ENCODE results near the gene SPOCK3.

Gene SPOCK3

GRCh38 chr4:167218022-167218608 lies 16.2 kb downstream of the SPOCK3 start:
- DNase-seq (ENCODE audit: low read depth in 1 of 2, low spot score in 1 of 2) = peak in 1 of 2 experiments; percentile 47
- in situ Hi-C loops (cut with HindIII; ENCODE audit: low pct_unique_long_range_greater_than_20kb, low sequenced_read_pairs) = no loop called here
- no peak for TF ChIP-seq JUND (IDR thresholded peaks at IDR 0.05; ENCODE audit: low read depth)

- no peak for TF ChIP-seq JUND (IDR thresholded peaks at IDR 0.05; ENCODE audit: low read depth)
- peak in 1 of 2 experiments; percentile 28 for DNase-seq (ENCODE audit: low read depth in 1 of 2, low spot score in 1 of 2)
- in situ Hi-C loops (cut with HindIII; ENCODE audit: low pct_unique_long_range_greater_than_20kb, low sequenced_read_pairs) = no loop called here
Observed at GRCh38 chr4:167216783-167217182, 17.5 kb downstream of the SPOCK3 start.

DNA sequence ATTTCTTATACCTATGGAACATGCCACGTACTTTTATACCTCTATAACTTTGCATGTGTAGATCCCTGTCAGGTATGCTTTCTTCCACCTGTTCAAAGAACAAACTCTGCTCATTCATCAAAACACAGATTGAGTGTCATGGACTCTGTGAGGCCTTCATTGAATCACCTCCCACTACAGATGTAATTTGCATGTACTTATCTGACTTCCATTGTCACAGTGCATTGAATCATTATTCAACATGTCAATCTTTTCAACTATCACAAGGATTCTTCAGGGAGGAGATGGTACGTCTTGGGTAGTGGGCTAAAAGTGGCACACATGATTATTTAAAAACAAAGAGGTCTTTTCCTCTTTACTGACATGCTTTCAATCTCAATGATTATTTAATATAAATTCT lies 24.1 kb downstream of the SPOCK3 start:
- in situ Hi-C loops (cut with HindIII; ENCODE audit: low pct_unique_long_range_greater_than_20kb, low sequenced_read_pairs) = no loop called here
- no peak for TF ChIP-seq JUND (IDR thresholded peaks at IDR 0.05; ENCODE audit: low read depth)
- DNase-seq (ENCODE audit: low read depth in 1 of 2, low spot score in 1 of 2) = no peak

GRCh38 chr4:167196344-167197012 lies 37.8 kb downstream of the SPOCK3 start:
- no peak for DNase-seq (ENCODE audit: low read depth in 1 of 2, low spot score in 1 of 2)
- no peak for TF ChIP-seq JUND (IDR thresholded peaks at IDR 0.05; ENCODE audit: low read depth)
- in situ Hi-C loops (cut with HindIII; ENCODE audit: low pct_unique_long_range_greater_than_20kb, low sequenced_read_pairs) = no loop called here

GRCh38 chr4:167190379-167190778 lies 43.9 kb downstream of the SPOCK3 start:
- in situ Hi-C loops (cut with HindIII; ENCODE audit: low pct_unique_long_range_greater_than_20kb, low sequenced_read_pairs) = no loop called here

DNA sequence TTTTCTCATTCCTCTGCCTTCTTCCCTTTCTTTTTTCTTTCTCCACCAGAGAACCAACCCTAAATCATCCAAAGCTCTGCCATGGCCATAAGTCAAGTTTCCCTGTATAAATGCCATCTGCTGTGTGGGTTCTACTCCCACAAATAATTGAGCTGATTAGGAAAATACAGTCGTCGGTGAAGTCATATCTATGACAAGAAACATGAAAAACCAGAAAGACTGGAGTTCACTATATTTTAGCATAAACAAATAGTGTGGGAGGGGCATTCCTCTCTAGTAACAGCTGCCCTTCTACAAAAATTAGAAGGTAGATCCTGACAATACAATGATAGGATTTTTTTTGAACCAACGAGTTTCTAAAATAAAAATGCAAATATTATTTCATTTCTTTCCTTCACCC lies 48.8 kb downstream of the SPOCK3 start:
- in situ Hi-C loops (cut with HindIII; ENCODE audit: low pct_unique_long_range_greater_than_20kb, low sequenced_read_pairs) = no loop called here
- DNase-seq (ENCODE audit: low read depth in 1 of 2, low spot score in 1 of 2) = peak in 1 of 2 experiments; percentile 3
- TF ChIP-seq JUND (IDR thresholded peaks at IDR 0.05; ENCODE audit: low read depth) = no peak

More at GRCh38 chr4:167190379-167190778, 43.9 kb downstream of the SPOCK3 start:
- no peak for DNase-seq (ENCODE audit: low read depth in 1 of 2, low spot score in 1 of 2)
- no peak for TF ChIP-seq JUND (IDR thresholded peaks at IDR 0.05; ENCODE audit: low read depth)

- TF ChIP-seq JUND (IDR thresholded peaks at IDR 0.05; ENCODE audit: low read depth) = no peak
- DNase-seq (ENCODE audit: low read depth in 1 of 2, low spot score in 1 of 2) = no peak
- in situ Hi-C loops (cut with HindIII; ENCODE audit: low pct_unique_long_range_greater_than_20kb, low sequenced_read_pairs) = no loop called here
Observed at GRCh38 chr4:167183036-167183435, 51.3 kb downstream of the SPOCK3 start.

DNA sequence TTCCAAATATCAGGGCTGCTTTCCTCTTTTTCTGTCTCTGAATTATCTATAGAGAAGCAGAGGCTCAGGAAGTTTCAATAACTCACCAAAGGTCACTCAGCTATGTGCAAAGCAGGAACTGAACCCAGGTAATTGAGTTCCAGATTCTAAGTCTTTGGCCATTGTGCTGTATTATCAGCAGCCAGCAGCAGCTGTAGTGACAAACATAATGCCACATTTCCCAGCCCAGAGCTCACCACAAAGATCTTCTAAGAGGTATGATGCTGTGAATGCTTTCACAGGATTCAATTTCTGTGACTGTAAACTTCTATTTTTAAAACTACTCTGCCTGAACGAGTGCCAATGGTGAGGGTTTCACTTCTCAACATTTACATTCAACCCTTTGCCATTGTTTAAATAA lies 56.4 kb downstream of the SPOCK3 start:
- no peak for TF ChIP-seq JUND (IDR thresholded peaks at IDR 0.05; ENCODE audit: low read depth)
- DNase-seq (ENCODE audit: low read depth in 1 of 2, low spot score in 1 of 2) = no peak
- in situ Hi-C loops (cut with HindIII; ENCODE audit: low pct_unique_long_range_greater_than_20kb, low sequenced_read_pairs) = no loop called here

DNA sequence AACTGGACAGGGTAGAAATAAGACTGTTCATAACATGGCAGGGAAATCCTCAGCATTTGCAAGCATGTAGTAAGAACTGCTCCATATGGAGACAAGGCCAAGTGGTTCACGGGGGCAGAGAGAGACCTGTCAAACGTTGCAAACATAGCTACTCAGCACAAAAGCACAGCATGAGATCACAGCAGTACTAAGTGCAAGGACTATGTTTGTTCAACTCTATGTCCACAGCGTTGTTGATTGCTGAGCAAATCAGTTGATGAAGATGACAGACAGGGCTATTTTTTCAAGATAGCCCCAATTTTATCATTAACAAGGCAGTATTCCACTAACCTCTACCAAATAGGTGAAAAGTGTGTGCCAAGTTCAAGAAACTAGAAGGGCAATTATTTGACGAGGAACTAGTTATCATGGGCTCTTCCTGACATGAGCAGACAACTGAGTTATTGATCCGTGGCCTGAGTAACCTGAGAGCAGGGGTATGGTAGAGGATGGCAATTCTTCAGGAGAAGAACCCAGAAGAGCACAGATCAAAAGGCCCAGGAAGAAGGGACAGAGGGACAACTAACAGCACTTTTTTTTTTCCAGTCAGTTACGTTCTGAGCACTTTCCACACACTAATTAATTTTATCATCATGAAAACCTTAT lies 57.4 kb downstream of the SPOCK3 start:
- DNase-seq (ENCODE audit: low read depth in 1 of 2, low spot score in 1 of 2) = no peak
- in situ Hi-C loops (cut with HindIII; ENCODE audit: low pct_unique_long_range_greater_than_20kb, low sequenced_read_pairs) = no loop called here
- TF ChIP-seq JUND (IDR thresholded peaks at IDR 0.05; ENCODE audit: low read depth) = no peak

GRCh38 chr4:167171928-167172327 lies 62.4 kb downstream of the SPOCK3 start:
- TF ChIP-seq JUND (IDR thresholded peaks at IDR 0.05; ENCODE audit: low read depth) = no peak
- in situ Hi-C loops (cut with HindIII; ENCODE audit: low pct_unique_long_range_greater_than_20kb, low sequenced_read_pairs) = no loop called here
- DNase-seq (ENCODE audit: low read depth in 1 of 2, low spot score in 1 of 2) = no peak

DNA sequence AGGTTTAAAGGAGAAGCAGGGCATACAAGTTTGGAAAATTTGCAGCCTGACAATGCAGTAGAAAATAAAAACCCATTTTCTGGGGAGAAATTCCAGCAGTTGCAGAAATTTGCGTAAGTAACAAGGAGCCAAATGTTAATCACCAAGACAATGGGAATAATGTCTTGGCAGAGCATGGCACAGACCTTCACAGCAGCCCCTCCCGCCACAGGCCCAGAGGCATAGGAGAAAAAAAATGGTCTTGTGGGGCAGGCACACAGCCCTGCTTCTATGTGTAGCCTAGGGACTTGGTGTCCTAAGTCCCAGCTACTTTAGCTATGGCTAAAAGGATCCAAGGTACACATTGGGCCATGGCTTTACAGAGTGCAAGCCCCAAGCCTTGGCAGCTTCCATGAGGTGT lies 65.7 kb downstream of the SPOCK3 start:
- in situ Hi-C loops (cut with HindIII; ENCODE audit: low pct_unique_long_range_greater_than_20kb, low sequenced_read_pairs) = no loop called here
- no peak for DNase-seq (ENCODE audit: low read depth in 1 of 2, low spot score in 1 of 2)
- TF ChIP-seq JUND (IDR thresholded peaks at IDR 0.05; ENCODE audit: low read depth) = no peak

DNA sequence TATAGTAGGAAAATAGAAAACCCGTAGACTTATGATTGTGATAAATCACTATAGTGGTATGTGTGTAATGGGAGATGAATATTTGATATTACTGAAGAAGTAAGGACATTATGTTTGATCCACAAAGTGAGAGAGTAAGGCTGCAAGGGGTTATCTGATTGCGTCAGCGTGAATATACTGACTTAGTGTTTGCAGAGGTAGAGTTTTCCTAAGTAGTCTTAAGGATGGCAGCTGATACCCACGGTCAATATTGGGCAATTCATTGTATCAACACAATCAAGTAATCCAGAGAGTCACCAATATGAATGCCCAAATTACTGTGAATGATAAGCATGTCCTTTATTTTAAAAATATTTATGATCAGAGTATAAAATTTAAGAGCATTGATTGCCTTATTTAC lies 83.7 kb downstream of the SPOCK3 start:
- TF ChIP-seq JUND (IDR thresholded peaks at IDR 0.05; ENCODE audit: low read depth) = no peak
- in situ Hi-C loops (cut with HindIII; ENCODE audit: low pct_unique_long_range_greater_than_20kb, low sequenced_read_pairs) = no loop called here
- DNase-seq (ENCODE audit: low read depth in 1 of 2, low spot score in 1 of 2) = no peak

- TF ChIP-seq JUND (IDR thresholded peaks at IDR 0.05; ENCODE audit: low read depth) = no peak
- DNase-seq (ENCODE audit: low read depth in 1 of 2, low spot score in 1 of 2) = no peak
- in situ Hi-C loops (cut with HindIII; ENCODE audit: low pct_unique_long_range_greater_than_20kb, low sequenced_read_pairs) = no loop called here
Observed at GRCh38 chr4:167144605-167145004, 89.7 kb downstream of the SPOCK3 start.
